ENCODE measurements around the gene MAGED2.
A peak's percentile ranks its signal among the peaks of the same experiment; 100 is the strongest.
"Not testable (repeated sequence)": the region's sequence is repeated elsewhere in the genome, so short reads cannot be mapped to it uniquely, and the experiment has no call there.

Gene MAGED2

GRCh38 chrX:54807524-54808108 lies at the start of gene MAGED2:
TSS of gene MAGED2 (plus strand) at chrX:54807745. CDS start at chrX:54809332, 1,587 bp downstream.
- peak; percentile 49 for DNase-seq (ENCODE audit: low spot score)

GRCh38 chrX:54758114-54759055 lies 49.2 kb upstream of the MAGED2 start:
- DNase-seq (ENCODE audit: low spot score): no peak

- not testable (repeated sequence) for DNase-seq (ENCODE audit: low spot score)
Observed at GRCh38 chrX:54774391-54775094, 33.0 kb upstream of the MAGED2 start.

GRCh38 chrX:54776061-54776460 lies 31.5 kb upstream of the MAGED2 start:
- DNase-seq (ENCODE audit: low spot score): no peak

GRCh38 chrX:54776987-54777672 lies 30.4 kb upstream of the MAGED2 start:
- DNase-seq (ENCODE audit: low spot score): no peak

- no peak for DNase-seq (ENCODE audit: low spot score)
Observed at GRCh38 chrX:54785901-54786300, 21.6 kb upstream of the MAGED2 start.

- peak; percentile 35 for DNase-seq (ENCODE audit: low spot score)
Observed at GRCh38 chrX:54786967-54787366, 20.6 kb upstream of the MAGED2 start.

- no peak for DNase-seq (ENCODE audit: low spot score)
Observed at GRCh38 chrX:54788446-54788845, 19.1 kb upstream of the MAGED2 start.

GRCh38 chrX:54789405-54789804 lies 18.1 kb upstream of the MAGED2 start:
- DNase-seq (ENCODE audit: low spot score): not testable (repeated sequence)

GRCh38 chrX:54794028-54794427 lies 13.5 kb upstream of the MAGED2 start:
- no peak for DNase-seq (ENCODE audit: low spot score)

- no peak for DNase-seq (ENCODE audit: low spot score)
Observed at GRCh38 chrX:54794795-54795194, 12.8 kb upstream of the MAGED2 start.

GRCh38 chrX:54798137-54798536 lies 9.4 kb upstream of the MAGED2 start, which contains the start of gene ITIH6:
TSS of gene ITIH6 (minus strand) at chrX:54798255. CDS start at chrX:54798210, 45 bp downstream.
- DNase-seq (ENCODE audit: low spot score): no peak

GRCh38 chrX:54799046-54799445 lies 8.5 kb upstream of the MAGED2 start:
- DNase-seq (ENCODE audit: low spot score): no peak

- DNase-seq (ENCODE audit: low spot score): peak; percentile 30
Observed at GRCh38 chrX:54808109-54808604, 612 bp downstream of the MAGED2 start.

GRCh38 chrX:54808605-54809483 lies 1.3 kb downstream of the MAGED2 start:
- peak; percentile 92 for DNase-seq (ENCODE audit: low spot score)

GRCh38 chrX:54810532-54810931 lies 3.0 kb downstream of the MAGED2 start:
- DNase-seq (ENCODE audit: low spot score): no peak

- DNase-seq (ENCODE audit: low spot score): no peak
Observed at GRCh38 chrX:54811301-54811885, 3.8 kb downstream of the MAGED2 start.

GRCh38 chrX:54812306-54812705 lies 4.8 kb downstream of the MAGED2 start:
- DNase-seq (ENCODE audit: low spot score): no peak

- DNase-seq (ENCODE audit: low spot score): no peak
Observed at GRCh38 chrX:54817220-54817820, 9.8 kb downstream of the MAGED2 start.

GRCh38 chrX:54818221-54818620 lies 10.7 kb downstream of the MAGED2 start:
- no peak for DNase-seq (ENCODE audit: low spot score)
